Measurements from ENCODE around the gene PDGFRB.

The PDGFRB gene

DNA sequence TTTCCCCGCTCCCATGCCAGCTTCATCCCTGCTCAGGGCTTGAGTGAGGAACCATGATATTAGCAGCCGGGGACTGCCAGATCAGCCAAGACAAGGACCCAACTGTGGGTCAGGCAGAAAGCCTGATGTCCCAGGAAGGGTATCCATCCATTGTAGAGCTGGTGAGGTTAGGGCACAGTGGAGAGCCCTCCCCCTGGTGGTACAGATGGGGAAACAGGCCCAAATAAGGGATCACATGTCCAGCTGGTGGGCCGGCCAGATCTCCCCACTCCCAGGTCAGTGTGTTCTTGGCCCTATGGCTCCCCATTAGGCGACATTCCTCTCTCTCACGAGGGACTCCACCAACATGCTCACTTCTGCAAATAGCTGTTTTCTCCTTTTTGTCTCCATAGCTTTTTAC lies 19.9 kb upstream of the PDGFRB start:
- H3K9me3 ChIP-seq = no peaks in the 10 kb centered on the region
- H3K4me2 ChIP-seq = no peak overlapping the region
- no peak overlapping the region for H3K9ac ChIP-seq
- no peaks in the 10 kb centered on the region for H3K27me3 ChIP-seq
- no peak overlapping the region for H3K4me3 ChIP-seq
- no peak overlapping the region for H3K27ac ChIP-seq
- peaks cover 27% of the 10 kb centered on the region for H3K4me1 ChIP-seq
- no peak for TF ChIP-seq Cebpa-rat (IDR thresholded peaks at IDR 0.05)
- no peaks in the 10 kb centered on the region for H3K36me3 ChIP-seq
- H4K20me1 ChIP-seq = no peaks in the 10 kb centered on the region

DNA sequence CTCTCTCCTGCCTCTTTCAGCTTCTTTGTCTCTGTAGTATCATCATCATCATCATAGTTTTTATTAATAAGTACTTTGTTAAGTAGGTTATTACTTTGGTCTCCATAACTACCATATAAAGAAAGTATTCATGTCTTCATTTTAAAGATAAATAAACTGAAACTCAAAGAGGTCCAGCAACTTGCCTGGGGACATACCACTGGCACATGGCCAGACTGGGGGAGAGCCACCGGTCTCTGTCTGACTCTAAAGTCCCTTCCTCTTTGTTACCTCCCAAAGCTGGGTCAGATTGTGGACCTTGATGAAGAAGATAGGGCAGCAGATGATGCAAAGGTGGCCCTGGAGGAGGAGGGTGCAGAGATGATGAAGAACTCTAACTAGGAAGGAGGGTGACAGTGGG lies 19.4 kb upstream of the PDGFRB start:
- H3K9ac ChIP-seq = no peak overlapping the region
- no peak overlapping the region for H3K27ac ChIP-seq
- H4K20me1 ChIP-seq = no peaks in the 10 kb centered on the region
- H3K9me3 ChIP-seq = no peaks in the 10 kb centered on the region
- no peak for TF ChIP-seq Cebpa-rat (IDR thresholded peaks at IDR 0.05)
- no peak overlapping the region for H3K4me3 ChIP-seq
- H3K4me1 ChIP-seq = peaks cover 24% of the 10 kb centered on the region
- H3K27me3 ChIP-seq = no peaks in the 10 kb centered on the region
- no peak overlapping the region for H3K4me2 ChIP-seq
- no peaks in the 10 kb centered on the region for H3K36me3 ChIP-seq

DNA sequence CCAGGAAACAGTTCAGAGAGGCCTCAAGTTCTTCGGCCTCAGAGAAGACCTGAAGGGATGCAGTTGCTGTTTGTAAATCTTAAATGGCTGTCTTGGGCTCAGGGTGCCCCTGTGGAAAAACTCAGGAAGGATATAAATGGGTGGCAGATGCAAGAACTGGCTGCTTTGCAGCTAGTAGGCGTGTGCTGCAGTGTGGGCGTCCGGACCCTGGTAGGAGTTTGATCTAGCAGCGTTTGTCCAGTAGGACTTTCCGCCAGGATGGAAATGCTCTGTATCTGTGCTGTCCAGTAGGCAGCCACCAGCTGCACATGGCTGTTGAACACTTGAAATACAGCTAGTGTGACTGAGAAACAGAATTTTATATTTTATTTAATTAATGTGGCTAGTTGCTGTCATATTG lies 18.6 kb upstream of the PDGFRB start:
- Histone ChIP-seq H4K20me1 (no peaks in the 10 kb centered on the region), H3K9me3 (no peaks in the 10 kb centered on the region), H3K27ac (no peak overlapping the region), H3K4me2 (peak overlapping the region; percentile 40), H3K9ac (no peak overlapping the region), H3K36me3 (no peaks in the 10 kb centered on the region), H3K4me3 (no peak overlapping the region), H3K27me3 (no peaks in the 10 kb centered on the region), H3K4me1 (peaks cover 24% of the 10 kb centered on the region)
- TF ChIP-seq Cebpa-rat (IDR thresholded peaks at IDR 0.05) = no peak

DNA sequence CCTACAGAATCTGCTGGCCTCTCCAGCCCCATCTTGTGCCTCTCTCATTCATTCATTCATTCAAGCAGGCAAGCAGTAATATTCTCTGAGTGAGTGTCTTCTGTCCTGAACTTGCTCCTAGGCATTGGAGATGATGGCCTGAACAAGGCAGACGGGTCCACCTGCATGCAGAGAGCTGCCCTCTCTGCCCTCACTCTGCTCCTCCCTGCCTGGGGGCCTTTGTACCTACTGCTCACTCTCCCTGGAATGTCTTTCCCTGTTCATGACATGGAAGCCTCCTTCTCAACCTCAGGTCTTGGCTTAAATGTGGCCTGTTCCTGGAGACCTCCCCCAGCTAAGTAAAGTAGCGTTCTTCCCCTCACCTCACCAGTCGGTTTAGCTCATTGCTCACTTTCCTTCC lies 17.5 kb upstream of the PDGFRB start:
- H3K36me3 ChIP-seq = no peaks in the 10 kb centered on the region
- H3K4me1 ChIP-seq = peaks cover 30% of the 10 kb centered on the region
- TF ChIP-seq Cebpa-rat (IDR thresholded peaks at IDR 0.05) = no peak
- no peaks in the 10 kb centered on the region for H3K9me3 ChIP-seq
- no peak overlapping the region for H3K27ac ChIP-seq
- H3K27me3 ChIP-seq = no peaks in the 10 kb centered on the region
- no peaks in the 10 kb centered on the region for H4K20me1 ChIP-seq
- no peak overlapping the region for H3K9ac ChIP-seq
- no peak overlapping the region for H3K4me2 ChIP-seq
- no peak overlapping the region for H3K4me3 ChIP-seq

DNA sequence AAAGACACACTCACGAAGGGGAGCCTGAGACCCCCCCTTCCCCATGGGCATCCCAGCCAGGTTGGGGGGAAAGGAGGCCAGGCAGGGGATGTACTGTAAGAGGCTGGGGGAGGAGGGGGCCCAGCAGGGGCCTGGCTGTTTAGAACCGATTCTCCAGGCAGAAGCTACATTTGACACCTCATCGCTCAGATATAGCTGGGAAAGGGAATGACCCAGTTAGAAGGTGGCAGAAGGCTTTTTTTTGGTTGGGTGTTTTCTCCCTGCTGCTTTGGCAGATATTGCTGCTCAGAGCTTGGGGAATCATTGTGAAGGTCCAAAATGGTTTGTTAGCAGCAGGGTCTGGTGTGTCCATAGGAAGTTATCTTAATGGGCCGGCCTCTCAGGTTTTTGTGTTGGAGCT lies 16.9 kb upstream of the PDGFRB start:
- H3K27ac ChIP-seq = no peak overlapping the region
- H3K4me2 ChIP-seq = no peak overlapping the region
- no peaks in the 10 kb centered on the region for H3K9me3 ChIP-seq
- TF ChIP-seq Cebpa-rat (IDR thresholded peaks at IDR 0.05) = no peak
- H3K4me3 ChIP-seq = no peak overlapping the region
- H3K9ac ChIP-seq = no peak overlapping the region
- H3K4me1 ChIP-seq = peaks cover 30% of the 10 kb centered on the region
- H4K20me1 ChIP-seq = no peaks in the 10 kb centered on the region
- H3K36me3 ChIP-seq = no peaks in the 10 kb centered on the region
- no peaks in the 10 kb centered on the region for H3K27me3 ChIP-seq

DNA sequence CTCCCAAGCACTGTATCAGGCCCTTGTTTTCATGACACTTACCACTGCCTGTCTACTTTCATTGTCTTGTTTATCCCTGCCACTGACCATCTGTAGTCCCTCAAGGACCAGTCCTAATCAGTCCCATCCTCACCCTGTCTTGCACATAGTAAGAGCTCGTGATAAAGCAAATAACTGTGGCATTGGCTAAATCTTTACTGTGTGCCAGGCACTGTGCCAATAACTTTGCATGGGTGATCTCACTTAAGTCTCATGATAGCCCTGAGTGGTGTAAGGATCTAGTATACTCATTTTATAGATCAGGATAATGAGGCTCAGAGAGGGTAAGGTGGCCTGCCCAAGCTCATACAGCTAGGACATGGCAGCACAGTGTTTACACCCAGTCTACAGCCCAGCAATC lies 16.5 kb upstream of the PDGFRB start:
- Histone ChIP-seq H3K9ac (no peak overlapping the region), H3K9me3 (no peaks in the 10 kb centered on the region), H3K27ac (no peak overlapping the region), H4K20me1 (no peaks in the 10 kb centered on the region), H3K4me3 (no peak overlapping the region), H3K27me3 (no peaks in the 10 kb centered on the region), H3K36me3 (no peaks in the 10 kb centered on the region), H3K4me1 (peaks cover 30% of the 10 kb centered on the region), H3K4me2 (no peak overlapping the region)
- no peak for TF ChIP-seq Cebpa-rat (IDR thresholded peaks at IDR 0.05)

DNA sequence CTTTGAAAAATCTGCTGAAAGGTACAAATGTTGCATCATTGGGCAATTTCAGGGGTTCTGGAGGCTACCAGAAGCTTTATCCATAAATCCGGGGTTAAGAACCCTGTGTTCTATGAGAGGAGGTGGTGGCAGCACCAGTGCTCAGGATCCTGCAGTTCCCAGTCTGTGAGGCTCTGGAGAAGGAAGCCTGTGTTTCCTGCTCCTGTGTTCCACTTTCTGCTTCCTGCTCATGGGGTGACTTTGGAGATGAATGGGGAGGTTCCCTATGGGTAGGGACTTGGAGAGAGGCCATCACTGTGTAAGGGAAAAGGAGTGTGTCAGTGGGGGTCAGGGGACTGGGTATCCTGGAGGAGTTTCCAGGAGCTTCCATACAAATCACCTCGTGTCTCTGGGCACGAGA lies 13.2 kb upstream of the PDGFRB start:
- H4K20me1 ChIP-seq = no peaks in the 10 kb centered on the region
- no peak overlapping the region for H3K9ac ChIP-seq
- TF ChIP-seq Cebpa-rat (IDR thresholded peaks at IDR 0.05) = no peak
- no peaks in the 10 kb centered on the region for H3K9me3 ChIP-seq
- H3K36me3 ChIP-seq = no peaks in the 10 kb centered on the region
- H3K4me1 ChIP-seq = peaks cover 36% of the 10 kb centered on the region
- H3K27me3 ChIP-seq = no peaks in the 10 kb centered on the region
- no peak overlapping the region for H3K27ac ChIP-seq
- H3K4me3 ChIP-seq = no peak overlapping the region
- no peak overlapping the region for H3K4me2 ChIP-seq

DNA sequence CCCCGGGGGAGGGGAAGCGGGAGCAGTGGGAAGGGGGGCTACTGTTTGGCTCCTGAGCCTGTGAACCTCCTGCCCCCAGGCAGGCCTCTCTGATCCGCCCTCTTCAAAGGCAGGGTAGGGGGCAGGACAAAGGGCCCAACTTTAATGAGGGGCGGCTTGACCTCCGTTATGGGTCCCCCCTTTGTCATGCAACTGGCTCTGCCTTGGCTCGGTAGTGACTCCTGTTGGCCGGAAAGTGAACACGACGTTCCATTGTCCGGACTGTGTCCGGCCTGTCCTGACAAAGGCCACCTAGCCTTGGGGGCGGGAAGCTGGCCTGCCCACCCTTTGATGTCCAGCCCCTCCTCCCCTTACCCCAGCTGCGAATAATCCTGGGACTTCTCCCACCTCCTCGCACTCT lies 12.3 kb upstream of the PDGFRB start:
- Histone ChIP-seq H3K4me1 (peaks cover 42% of the 10 kb centered on the region), H3K9ac (no peak overlapping the region), H4K20me1 (no peaks in the 10 kb centered on the region), H3K27ac (no peak overlapping the region), H3K9me3 (no peaks in the 10 kb centered on the region), H3K27me3 (no peaks in the 10 kb centered on the region), H3K4me2 (no peak overlapping the region), H3K4me3 (no peak overlapping the region), H3K36me3 (no peaks in the 10 kb centered on the region)
- TF ChIP-seq Cebpa-rat (IDR thresholded peaks at IDR 0.05) = no peak

DNA sequence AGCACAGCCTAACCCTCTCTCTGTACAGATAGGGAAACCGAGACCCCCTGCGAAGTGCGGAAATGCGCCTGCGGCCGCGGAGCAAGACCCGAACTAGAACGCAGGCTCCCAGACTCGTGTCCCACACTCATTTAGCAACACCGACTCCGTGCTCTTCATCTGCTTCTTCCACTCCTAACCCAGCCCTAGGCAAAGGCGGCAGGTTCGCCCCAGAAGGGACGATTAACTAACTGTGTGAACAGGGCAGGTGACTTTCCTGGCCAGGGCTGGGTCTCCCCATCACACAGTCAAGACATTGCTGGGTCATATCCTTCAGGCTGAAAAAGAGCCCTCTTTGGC lies 11.8 kb upstream of the PDGFRB start:
- Histone ChIP-seq H3K4me2 (no peak overlapping the region), H3K4me3 (no peak overlapping the region), H4K20me1 (no peaks in the 10 kb centered on the region), H3K27ac (no peak overlapping the region), H3K27me3 (no peaks in the 10 kb centered on the region), H3K4me1 (peaks cover 47% of the 10 kb centered on the region), H3K9me3 (no peaks in the 10 kb centered on the region), H3K36me3 (no peaks in the 10 kb centered on the region), H3K9ac (no peak overlapping the region)
- TF ChIP-seq Cebpa-rat (IDR thresholded peaks at IDR 0.05) = no peak

DNA sequence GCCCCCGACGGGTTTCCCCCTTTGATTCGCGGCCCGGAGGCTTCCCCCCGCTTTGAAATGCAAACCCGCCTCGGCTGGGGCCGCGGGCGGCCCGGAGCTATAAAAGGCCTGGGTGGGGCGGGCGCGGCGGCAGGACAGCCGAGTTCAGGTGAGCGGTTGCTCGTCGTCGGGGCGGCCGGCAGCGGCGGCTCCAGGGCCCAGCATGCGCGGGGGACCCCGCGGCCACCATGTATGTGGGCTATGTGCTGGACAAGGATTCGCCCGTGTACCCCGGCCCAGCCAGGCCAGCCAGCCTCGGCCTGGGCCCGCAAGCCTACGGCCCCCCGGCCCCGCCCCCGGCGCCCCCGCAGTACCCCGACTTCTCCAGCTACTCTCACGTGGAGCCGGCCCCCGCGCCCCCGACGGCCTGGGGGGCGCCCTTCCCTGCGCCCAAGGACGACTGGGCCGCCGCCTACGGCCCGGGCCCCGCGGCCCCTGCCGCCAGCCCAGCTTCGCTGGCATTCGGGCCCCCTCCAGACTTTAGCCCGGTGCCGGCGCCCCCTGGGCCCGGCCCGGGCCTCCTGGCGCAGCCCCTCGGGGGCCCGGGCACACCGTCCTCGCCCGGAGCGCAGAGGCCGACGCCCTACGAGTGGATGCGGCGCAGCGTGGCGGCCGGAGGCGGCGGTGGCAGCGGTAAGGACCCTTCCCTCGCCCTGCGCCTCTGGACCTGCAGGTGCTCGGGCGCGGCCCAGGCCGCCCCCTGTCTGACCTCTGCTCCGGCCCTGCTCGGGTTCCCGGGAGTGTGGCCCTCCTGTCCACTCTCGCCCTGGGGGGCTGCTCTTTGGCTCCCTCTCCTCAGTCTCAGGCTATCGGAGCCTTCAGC lies 11.2 kb upstream of the PDGFRB start, which contains the start of gene CDX1:
CDX1 (plus strand) TSS at position 129 of the 862 bp plus-strand sequence; CDS start at position 228, 99 bp downstream.
- no peaks in the 10 kb centered on the region for H3K9me3 ChIP-seq
- no peaks in the 10 kb centered on the region for H3K27me3 ChIP-seq
- peaks cover 53% of the 10 kb centered on the region for H3K4me1 ChIP-seq
- TF ChIP-seq Cebpa-rat (IDR thresholded peaks at IDR 0.05) = no peak
- H3K27ac ChIP-seq = no peak within 1 kb of the TSS; the same call in 1 of the 2 replicates
- peak within 1 kb of the TSS; percentile 100 for H3K4me2 ChIP-seq
- H4K20me1 ChIP-seq = no peaks in the 10 kb centered on the region
- no peaks in the 10 kb centered on the region for H3K36me3 ChIP-seq
- no peak within 1 kb of the TSS for H3K4me3 ChIP-seq
- H3K9ac ChIP-seq = no peak within 1 kb of the TSS

Measured in BLaER1 (cell line).